DMS53 treated with DMSO at 0.1 percent for 48 hours (cell line): ENCODE results near the gene MRPL39.

Experiments used
- DNase-seq: peaks from one replicate; lab custom pipeline; 2025; ENCODE audit not compliant: unreplicated experiment; lab: John Stamatoyannopoulos, UW

MRPL39 gene

DNA sequence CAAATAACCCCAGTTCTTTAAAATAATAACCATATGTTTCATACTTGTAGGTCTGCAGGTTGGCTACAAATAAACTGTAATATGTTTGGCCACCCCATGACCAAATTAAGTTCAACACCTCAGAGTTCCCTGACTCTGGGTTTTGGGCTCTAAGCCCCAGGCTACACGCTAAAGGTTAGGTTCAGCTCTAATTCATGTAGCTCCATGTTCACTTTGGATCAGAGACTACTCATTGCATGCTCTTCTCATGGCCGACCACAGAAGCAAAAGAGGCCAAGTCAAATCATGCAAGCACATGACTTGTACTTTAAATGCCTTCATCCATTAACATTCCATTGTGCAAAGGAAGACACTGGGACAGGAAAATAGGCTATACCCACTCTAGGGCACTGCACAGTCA, 66.2 kb downstream of the MRPL39 start:
- no peak for DNase-seq

DNA sequence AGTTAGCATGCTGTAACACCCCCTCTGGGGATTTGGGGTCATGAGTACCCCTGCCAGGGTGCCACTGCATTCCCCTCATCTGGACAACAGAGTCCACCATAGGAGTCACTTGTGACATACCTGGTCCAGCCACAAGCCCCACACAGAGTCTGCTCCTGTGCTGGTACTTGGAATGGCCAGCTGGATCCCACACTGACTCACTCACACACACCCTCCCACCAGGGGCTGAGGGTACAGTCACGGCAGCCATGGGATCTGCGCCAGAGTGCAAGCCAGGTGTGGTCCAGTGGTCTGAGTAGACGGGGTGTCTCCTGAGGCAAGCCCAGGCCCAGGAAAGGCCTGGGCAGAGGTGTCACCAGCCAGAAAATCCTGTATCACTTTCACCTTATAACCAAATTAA, 67.7 kb downstream of the MRPL39 start:
- DNase-seq: no peak

DNA sequence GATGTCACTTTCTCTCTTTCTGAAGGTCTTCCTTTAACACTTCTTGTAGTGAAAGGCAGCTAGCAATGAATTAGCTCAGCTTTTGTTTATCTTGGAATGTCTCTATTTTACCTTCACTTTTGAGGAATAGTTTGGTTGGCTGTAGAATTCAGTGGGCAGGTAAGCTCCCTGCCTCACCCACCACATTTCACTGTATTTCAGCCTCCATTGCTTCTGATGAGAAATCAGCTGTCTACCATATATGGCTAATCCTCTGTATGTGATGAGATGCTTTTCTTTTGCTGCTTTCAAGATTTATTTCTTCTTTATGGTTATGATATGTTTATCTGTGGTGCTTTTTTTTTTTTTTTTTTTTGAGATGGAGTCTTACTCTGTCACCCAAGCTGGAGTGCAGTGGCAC, 70.1 kb downstream of the MRPL39 start:
- no peak for DNase-seq

DNA sequence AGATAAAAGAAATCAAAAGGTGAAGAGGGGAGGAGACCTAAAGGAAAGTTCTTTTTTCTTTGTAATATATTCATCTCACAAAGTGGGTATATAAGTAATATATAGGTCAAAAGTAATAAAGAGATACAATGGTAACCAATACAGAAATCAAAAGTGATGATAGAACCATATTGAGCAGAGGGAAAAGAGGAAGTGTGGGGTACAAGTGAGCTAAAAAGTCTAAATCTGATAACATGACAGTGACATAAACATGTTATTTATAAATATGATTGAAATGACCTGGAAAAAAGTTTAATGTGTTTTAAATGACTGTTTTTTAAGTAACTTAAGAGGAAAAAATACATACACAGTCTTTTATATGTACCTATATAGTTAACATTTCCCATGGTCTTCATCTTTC, 70.5 kb downstream of the MRPL39 start:
- DNase-seq: no peak

DNA sequence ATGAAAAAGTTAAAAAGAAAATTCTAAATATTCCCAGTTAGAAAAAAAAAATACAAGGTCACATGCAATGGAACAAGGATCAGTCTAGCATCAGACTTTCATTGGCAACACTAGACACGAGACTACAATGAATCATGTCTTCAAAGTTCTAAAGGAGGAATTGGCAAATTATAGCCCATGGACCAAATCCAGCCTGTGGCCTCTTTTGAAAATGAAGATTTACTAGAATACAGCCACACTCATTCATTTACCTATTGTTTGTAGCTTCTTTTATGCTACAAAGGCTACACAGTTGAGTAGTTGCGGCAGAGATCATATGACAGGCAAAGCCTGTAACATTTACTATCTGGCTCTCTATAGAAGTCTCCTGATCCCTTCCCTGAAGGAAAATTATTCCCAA, 71.4 kb downstream of the MRPL39 start:
- DNase-seq: no peak
